Esophagus muscularis mucosa (tissue), 4 donors: Measurements from ENCODE around the gene UBL7. TPM values are rescaled to one million over a fixed set of nuclear protein-coding genes. Genes with fewer than 3 reads are reported as not detected.

Experiments
- small RNA-seq, 3 donors: library from RNA; depleted of rRNA; stranded (forward); fragments of <200 nt; gene quantifications; one replicate each; pipeline ENCODE3, GENCODE V24; 2016
- total RNA-seq, 4 donors: library from RNA; depleted of rRNA; stranded (reverse); fragments of >200 nt; gene quantifications; one replicate each; pipeline versions ENCODE4 v1.1.0 to v1.2.1, GENCODE V29; 2016

Gene UBL7
- total RNA-seq, 4 donors from 2014 or later: 52.7 to 69.7 (median 60.5) TPM

Small RNAs within 50 kb of the gene (small RNA-seq; reads per million reads assigned to genes)
- gene MIR6881: 0 reads per million in 3 donors
- 0 reads per million in 3 donors for gene RF00591

Other genes starting within 250 kb of the UBL7 start
- gene CCDC33, start 224.8 kb downstream of the UBL7 start, total RNA-seq: not detected
- 1 to 10 TPM; 1.7 to 2.5 (median 1.8) TPM for gene CYP11A1, start 93.5 kb downstream of the UBL7 start, total RNA-seq
- gene SEMA7A, start 27.2 kb downstream of the UBL7 start, total RNA-seq: 1 to 10 TPM; 1.2 to 4.1 (median 2.7) TPM
- 1 to 10 TPM; 3.6 to 6.8 (median 6.7) TPM for gene ARID3B, start 80.1 kb upstream of the UBL7 start, total RNA-seq
- gene CLK3, start 154.7 kb upstream of the UBL7 start, total RNA-seq: 10 to 100 TPM; 74.6 to 89.8 (median 80.7) TPM
- gene EDC3, start 234.9 kb upstream of the UBL7 start, total RNA-seq: 10 to 100 TPM in 3 of 4 donors, 1 to 10 TPM in 1; 9.6 to 19.5 (median 17.9) TPM